ENCODE results near the gene FEM1C. TPM values are rescaled to one million over a fixed set of nuclear protein-coding genes. Genes with fewer than 3 reads are reported as not detected.

FEM1C gene
- polyA plus RNA-seq, 1 donor (not counting 4 experiments of a cell fraction or from before 2014, with no cell fraction given): 11.9 TPM

DNA sequence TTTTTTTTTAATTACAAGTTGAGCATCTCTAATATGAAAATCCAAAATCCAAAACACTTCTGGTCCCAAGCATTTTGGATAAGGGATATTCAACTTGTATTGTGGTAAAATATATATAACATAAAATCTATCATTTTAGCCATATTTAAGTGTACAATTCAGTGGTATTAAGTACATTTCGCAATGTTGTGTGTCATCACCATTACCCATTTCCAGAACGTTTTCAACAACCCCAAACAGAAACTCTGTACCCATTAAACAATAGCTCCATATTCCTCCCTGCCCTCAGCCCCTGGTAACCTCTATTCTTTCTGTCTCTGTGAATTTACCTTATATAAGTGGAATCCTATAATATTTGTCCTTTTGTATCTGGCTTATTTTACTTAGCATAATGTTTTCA, 32.8 kb upstream of the FEM1C start:
- Histone ChIP-seq H3K36me3 (ENCODE audit: control insufficient read depth in 2 of 2, extremely low read depth in 1 of 2, insufficient read depth in 2 of 2, low read length in 2 of 2) (no peaks in the 10 kb centered on the region), H3K79me2 (ENCODE audit: control insufficient read depth, insufficient read depth, low read length) (no peaks in the 10 kb centered on the region), H3K9me1 (ENCODE audit: control insufficient read depth, extremely low read depth, insufficient read depth, low read length) (no peaks in the 10 kb centered on the region), H3K4me1 (ENCODE audit: control insufficient read depth, extremely low read depth, insufficient read depth, low read length) (peaks cover 15% of the 10 kb centered on the region), H2AFZ (ENCODE audit: control insufficient read depth, low read length) (no peak overlapping the region), H3K4me2 (ENCODE audit: control insufficient read depth, extremely low read depth, insufficient read depth, low read depth, low read length) (no peak overlapping the region), H3K9ac (ENCODE audit: control insufficient read depth, extremely low read depth, insufficient read depth, low read length) (no peak overlapping the region), H3K27me3 (ENCODE audit: control insufficient read depth, extremely low read depth, insufficient read depth, low read length) (no peaks in the 10 kb centered on the region), H3K27ac (ENCODE audit: control insufficient read depth, insufficient read depth, low read length) (no peak overlapping the region), H3K4me3 (ENCODE audit: control insufficient read depth in 2 of 3, extremely low read depth in 1 of 3, insufficient read depth in 2 of 3, low read depth in 1 of 3, low read length in 3 of 3) (no peak overlapping the region), H3K9me3 (ENCODE audit: control insufficient read depth, low read depth, low read length) (no peaks in the 10 kb centered on the region), H4K20me1 (ENCODE audit: control insufficient read depth, extremely low read depth, insufficient read depth, low read length) (no peaks in the 10 kb centered on the region)
- FAIRE-seq (no peak), DNase-seq (ENCODE audit: low read depth, low spot score) (no peak)
- dilution Hi-C loops (cut with MboI; ENCODE audit: extremely low pct_ligation_motif_present, low sequenced_read_pairs): no loop called here
- no peak for TF ChIP-seq EZH2 (IDR thresholded peaks at IDR 0.05; ENCODE audit: low read length)
- TF ChIP-seq, protein P1, sequence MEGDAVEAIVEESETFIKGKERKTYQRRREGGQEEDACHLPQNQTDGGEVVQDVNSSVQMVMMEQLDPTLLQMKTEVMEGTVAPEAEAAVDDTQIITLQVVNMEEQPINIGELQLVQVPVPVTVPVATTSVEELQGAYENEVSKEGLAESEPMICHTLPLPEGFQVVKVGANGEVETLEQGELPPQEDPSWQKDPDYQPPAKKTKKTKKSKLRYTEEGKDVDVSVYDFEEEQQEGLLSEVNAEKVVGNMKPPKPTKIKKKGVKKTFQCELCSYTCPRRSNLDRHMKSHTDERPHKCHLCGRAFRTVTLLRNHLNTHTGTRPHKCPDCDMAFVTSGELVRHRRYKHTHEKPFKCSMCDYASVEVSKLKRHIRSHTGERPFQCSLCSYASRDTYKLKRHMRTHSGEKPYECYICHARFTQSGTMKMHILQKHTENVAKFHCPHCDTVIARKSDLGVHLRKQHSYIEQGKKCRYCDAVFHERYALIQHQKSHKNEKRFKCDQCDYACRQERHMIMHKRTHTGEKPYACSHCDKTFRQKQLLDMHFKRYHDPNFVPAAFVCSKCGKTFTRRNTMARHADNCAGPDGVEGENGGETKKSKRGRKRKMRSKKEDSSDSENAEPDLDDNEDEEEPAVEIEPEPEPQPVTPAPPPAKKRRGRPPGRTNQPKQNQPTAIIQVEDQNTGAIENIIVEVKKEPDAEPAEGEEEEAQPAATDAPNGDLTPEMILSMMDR (optimal IDR thresholded peaks at IDR 0.05 in 1 of 3, IDR thresholded peaks at IDR 0.05 in 1 of 3, conservative IDR thresholded peaks at IDR 0.05 in 1 of 3; ENCODE audit: extremely low read depth in 1 of 3, insufficient read depth in 2 of 3, low read length in 3 of 3): no peak

DNA sequence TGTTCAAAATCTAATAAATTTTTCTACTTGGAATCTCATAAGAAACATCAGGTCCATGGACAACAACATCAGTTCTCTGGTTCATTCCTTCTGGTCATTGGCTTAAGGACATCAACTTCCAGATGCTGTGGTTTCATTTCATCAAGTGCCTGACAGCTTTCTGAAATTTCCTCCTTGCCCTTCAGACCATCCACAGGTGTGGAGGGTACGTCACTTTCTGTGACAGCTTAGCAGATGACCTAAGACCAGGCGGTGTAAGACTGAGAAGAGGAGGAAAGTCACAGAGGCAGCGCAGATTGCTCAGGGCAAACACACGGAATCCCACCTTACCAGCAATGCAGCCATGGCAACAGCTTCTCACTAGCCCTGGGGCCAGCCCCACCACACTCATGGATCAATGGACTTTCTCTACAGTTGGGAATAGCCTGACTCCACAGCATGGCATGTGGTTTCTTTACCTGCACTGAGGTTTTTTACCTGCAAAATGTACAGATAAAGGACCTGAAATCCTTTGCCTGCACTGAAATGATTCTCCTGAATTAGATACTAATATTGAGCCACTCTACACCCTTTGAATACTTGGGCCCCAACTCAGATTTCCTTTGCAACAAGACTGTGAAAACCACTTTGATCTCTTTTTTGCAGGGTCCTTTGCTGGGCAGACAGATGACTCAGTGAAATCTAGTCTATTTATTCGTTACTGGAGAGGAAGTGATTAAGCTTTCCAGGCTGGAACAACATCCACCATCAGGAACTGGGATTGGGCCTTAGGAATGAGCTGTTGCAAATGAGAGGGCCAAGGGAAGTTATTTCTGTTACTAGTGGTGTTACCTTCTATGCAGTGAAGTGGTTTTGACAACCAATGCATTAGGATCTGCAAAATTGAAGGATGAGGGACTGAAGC, 30.8 kb upstream of the FEM1C start:
- Histone ChIP-seq H3K4me1 (ENCODE audit: control insufficient read depth, extremely low read depth, insufficient read depth, low read length) (peaks cover 15% of the 10 kb centered on the region), H3K36me3 (ENCODE audit: control insufficient read depth in 2 of 2, extremely low read depth in 1 of 2, insufficient read depth in 2 of 2, low read length in 2 of 2) (no peaks in the 10 kb centered on the region), H3K27me3 (ENCODE audit: control insufficient read depth, extremely low read depth, insufficient read depth, low read length) (no peaks in the 10 kb centered on the region), H3K9ac (ENCODE audit: control insufficient read depth, extremely low read depth, insufficient read depth, low read length) (no peak overlapping the region), H3K4me2 (ENCODE audit: control insufficient read depth, extremely low read depth, insufficient read depth, low read depth, low read length) (no peak overlapping the region), H3K27ac (ENCODE audit: control insufficient read depth, insufficient read depth, low read length) (no peak overlapping the region), H3K9me1 (ENCODE audit: control insufficient read depth, extremely low read depth, insufficient read depth, low read length) (no peaks in the 10 kb centered on the region), H3K79me2 (ENCODE audit: control insufficient read depth, insufficient read depth, low read length) (no peaks in the 10 kb centered on the region), H3K4me3 (ENCODE audit: control insufficient read depth in 2 of 3, extremely low read depth in 1 of 3, insufficient read depth in 2 of 3, low read depth in 1 of 3, low read length in 3 of 3) (no peak overlapping the region), H3K9me3 (ENCODE audit: control insufficient read depth, low read depth, low read length) (no peaks in the 10 kb centered on the region), H4K20me1 (ENCODE audit: control insufficient read depth, extremely low read depth, insufficient read depth, low read length) (no peaks in the 10 kb centered on the region), H2AFZ (ENCODE audit: control insufficient read depth, low read length) (peak overlapping the region; percentile 57)
- dilution Hi-C loops (cut with MboI; ENCODE audit: extremely low pct_ligation_motif_present, low sequenced_read_pairs): no loop called here
- no peak for TF ChIP-seq EZH2 (IDR thresholded peaks at IDR 0.05; ENCODE audit: low read length)
- TF ChIP-seq, protein P1 (optimal IDR thresholded peaks at IDR 0.05 in 1 of 3, IDR thresholded peaks at IDR 0.05 in 1 of 3, conservative IDR thresholded peaks at IDR 0.05 in 1 of 3; ENCODE audit: extremely low read depth in 1 of 3, insufficient read depth in 2 of 3, low read length in 3 of 3): no peak
- FAIRE-seq (peak; percentile 75), DNase-seq (ENCODE audit: low read depth, low spot score) (no peak)
